ENCODE measurements around the gene SKI.

The SKI gene

GRCh38 chr1:2351723-2352122 lies 123.6 kb downstream of the SKI start:
- no peak overlapping the region for H3K4me3 ChIP-seq (ENCODE audit: low read length)
- H3K27me3 ChIP-seq (ENCODE audit: control insufficient read depth, insufficient read depth, low read length): peaks cover 11% of the 10 kb centered on the region
- H3K36me3 ChIP-seq (ENCODE audit: insufficient read depth, low read length): no peaks in the 10 kb centered on the region
- H3K4me1 ChIP-seq (ENCODE audit: control insufficient read depth, insufficient read depth, low read length): no peaks in the 10 kb centered on the region
- H3K4me2 ChIP-seq (ENCODE audit: low read length): no peak overlapping the region
- H3K9ac ChIP-seq (ENCODE audit: low read depth, low read length): no peak overlapping the region
- H3K9me3 ChIP-seq (replicated peaks; ENCODE audit: low read length): no peaks in the 10 kb centered on the region

- Histone ChIP-seq H3K9me3 (replicated peaks; ENCODE audit: low read length) (no peaks in the 10 kb centered on the region), H3K27me3 (ENCODE audit: control insufficient read depth, insufficient read depth, low read length) (peaks cover 11% of the 10 kb centered on the region)
These were observed 124.3 kb downstream of the SKI start for GRCh38 chr1:2352341-2352896.

GRCh38 chr1:2352897-2353550 lies 124.9 kb downstream of the SKI start:
- Histone ChIP-seq H3K4me2 (ENCODE audit: low read length) (no peak overlapping the region), H3K27me3 (ENCODE audit: control insufficient read depth, insufficient read depth, low read length) (peaks cover 11% of the 10 kb centered on the region), H3K4me3 (ENCODE audit: low read length) (no peak overlapping the region), H3K9ac (ENCODE audit: low read depth, low read length) (no peak overlapping the region), H3K9me3 (replicated peaks; ENCODE audit: low read length) (no peaks in the 10 kb centered on the region), H3K4me1 (ENCODE audit: control insufficient read depth, insufficient read depth, low read length) (no peaks in the 10 kb centered on the region), H3K36me3 (ENCODE audit: insufficient read depth, low read length) (no peaks in the 10 kb centered on the region)

More at GRCh38 chr1:2352341-2352896, 124.3 kb downstream of the SKI start:
- Histone ChIP-seq H3K36me3 (ENCODE audit: insufficient read depth, low read length) (no peaks in the 10 kb centered on the region), H3K9ac (ENCODE audit: low read depth, low read length) (no peak overlapping the region), H3K4me2 (ENCODE audit: low read length) (no peak overlapping the region), H3K4me3 (ENCODE audit: low read length) (no peak overlapping the region), H3K4me1 (ENCODE audit: control insufficient read depth, insufficient read depth, low read length) (no peaks in the 10 kb centered on the region)

- Histone ChIP-seq H3K9me3 (replicated peaks; ENCODE audit: low read length) (no peaks in the 10 kb centered on the region), H3K4me3 (ENCODE audit: low read length) (no peak overlapping the region), H3K36me3 (ENCODE audit: insufficient read depth, low read length) (no peaks in the 10 kb centered on the region), H3K27me3 (ENCODE audit: control insufficient read depth, insufficient read depth, low read length) (peaks cover 10% of the 10 kb centered on the region), H3K4me2 (ENCODE audit: low read length) (no peak overlapping the region), H3K9ac (ENCODE audit: low read depth, low read length) (no peak overlapping the region), H3K4me1 (ENCODE audit: control insufficient read depth, insufficient read depth, low read length) (no peaks in the 10 kb centered on the region)
These were observed 125.7 kb downstream of the SKI start for GRCh38 chr1:2353551-2354438.

GRCh38 chr1:2354511-2355372 lies 126.6 kb downstream of the SKI start:
- Histone ChIP-seq H3K4me1 (ENCODE audit: control insufficient read depth, insufficient read depth, low read length) (no peaks in the 10 kb centered on the region), H3K4me3 (ENCODE audit: low read length) (no peak overlapping the region), H3K27me3 (ENCODE audit: control insufficient read depth, insufficient read depth, low read length) (peaks cover 6% of the 10 kb centered on the region), H3K4me2 (ENCODE audit: low read length) (no peak overlapping the region), H3K36me3 (ENCODE audit: insufficient read depth, low read length) (no peaks in the 10 kb centered on the region), H3K9ac (ENCODE audit: low read depth, low read length) (no peak overlapping the region), H3K9me3 (replicated peaks; ENCODE audit: low read length) (no peaks in the 10 kb centered on the region)

- Histone ChIP-seq H3K4me3 (ENCODE audit: low read length) (no peak overlapping the region), H3K9me3 (replicated peaks; ENCODE audit: low read length) (no peaks in the 10 kb centered on the region), H3K4me2 (ENCODE audit: low read length) (no peak overlapping the region), H3K9ac (ENCODE audit: low read depth, low read length) (no peak overlapping the region), H3K36me3 (ENCODE audit: insufficient read depth, low read length) (no peaks in the 10 kb centered on the region), H3K27me3 (ENCODE audit: control insufficient read depth, insufficient read depth, low read length) (peaks cover 6% of the 10 kb centered on the region), H3K4me1 (ENCODE audit: control insufficient read depth, insufficient read depth, low read length) (peaks cover 3% of the 10 kb centered on the region)
These were observed 127.5 kb downstream of the SKI start for GRCh38 chr1:2355373-2356261.

GRCh38 chr1:2356401-2356800 lies 128.3 kb downstream of the SKI start:
- Histone ChIP-seq H3K9ac (ENCODE audit: low read depth, low read length) (no peak overlapping the region), H3K4me3 (ENCODE audit: low read length) (no peak overlapping the region), H3K36me3 (ENCODE audit: insufficient read depth, low read length) (no peaks in the 10 kb centered on the region), H3K4me2 (ENCODE audit: low read length) (no peak overlapping the region), H3K9me3 (replicated peaks; ENCODE audit: low read length) (no peaks in the 10 kb centered on the region), H3K27me3 (ENCODE audit: control insufficient read depth, insufficient read depth, low read length) (peaks cover 6% of the 10 kb centered on the region), H3K4me1 (ENCODE audit: control insufficient read depth, insufficient read depth, low read length) (peaks cover 7% of the 10 kb centered on the region)

GRCh38 chr1:2356911-2357845 lies 129.1 kb downstream of the SKI start:
- Histone ChIP-seq H3K4me2 (ENCODE audit: low read length) (no peak overlapping the region), H3K27me3 (ENCODE audit: control insufficient read depth, insufficient read depth, low read length) (no peaks in the 10 kb centered on the region), H3K4me3 (ENCODE audit: low read length) (no peak overlapping the region), H3K9ac (ENCODE audit: low read depth, low read length) (no peak overlapping the region), H3K9me3 (replicated peaks; ENCODE audit: low read length) (no peaks in the 10 kb centered on the region), H3K36me3 (ENCODE audit: insufficient read depth, low read length) (no peaks in the 10 kb centered on the region), H3K4me1 (ENCODE audit: control insufficient read depth, insufficient read depth, low read length) (peaks cover 7% of the 10 kb centered on the region)

GRCh38 chr1:2358072-2358471 lies 130.0 kb downstream of the SKI start:
- no peaks in the 10 kb centered on the region for H3K36me3 ChIP-seq (ENCODE audit: insufficient read depth, low read length)
- no peak overlapping the region for H3K9ac ChIP-seq (ENCODE audit: low read depth, low read length)
- H3K9me3 ChIP-seq (replicated peaks; ENCODE audit: low read length): no peaks in the 10 kb centered on the region
- no peak overlapping the region for H3K4me2 ChIP-seq (ENCODE audit: low read length)
- H3K4me1 ChIP-seq (ENCODE audit: control insufficient read depth, insufficient read depth, low read length): peaks cover 7% of the 10 kb centered on the region
- no peak overlapping the region for H3K4me3 ChIP-seq (ENCODE audit: low read length)
- H3K27me3 ChIP-seq (ENCODE audit: control insufficient read depth, insufficient read depth, low read length): no peaks in the 10 kb centered on the region
